GM10266 (cell line): ENCODE results near the gene LRRC15.
A peak's percentile ranks its signal among the peaks of the same experiment; 100 is the strongest.

Experiments
- DNase-seq: peaks from one replicate; pipeline ENCODE4 v3.0.0; 2012; ENCODE audit errors: extremely low spot score
- TF ChIP-seq, protein P1 (sequence below): IDR thresholded peaks from 2 replicates; pipeline ENCODE4 v1.5.1; 2012; ENCODE audit warnings: mild to moderate bottlenecking, low read depth; ENCODE audit not compliant: control insufficient read depth, insufficient read depth; ENCODE audit errors: missing control alignments

Gene LRRC15

DNA sequence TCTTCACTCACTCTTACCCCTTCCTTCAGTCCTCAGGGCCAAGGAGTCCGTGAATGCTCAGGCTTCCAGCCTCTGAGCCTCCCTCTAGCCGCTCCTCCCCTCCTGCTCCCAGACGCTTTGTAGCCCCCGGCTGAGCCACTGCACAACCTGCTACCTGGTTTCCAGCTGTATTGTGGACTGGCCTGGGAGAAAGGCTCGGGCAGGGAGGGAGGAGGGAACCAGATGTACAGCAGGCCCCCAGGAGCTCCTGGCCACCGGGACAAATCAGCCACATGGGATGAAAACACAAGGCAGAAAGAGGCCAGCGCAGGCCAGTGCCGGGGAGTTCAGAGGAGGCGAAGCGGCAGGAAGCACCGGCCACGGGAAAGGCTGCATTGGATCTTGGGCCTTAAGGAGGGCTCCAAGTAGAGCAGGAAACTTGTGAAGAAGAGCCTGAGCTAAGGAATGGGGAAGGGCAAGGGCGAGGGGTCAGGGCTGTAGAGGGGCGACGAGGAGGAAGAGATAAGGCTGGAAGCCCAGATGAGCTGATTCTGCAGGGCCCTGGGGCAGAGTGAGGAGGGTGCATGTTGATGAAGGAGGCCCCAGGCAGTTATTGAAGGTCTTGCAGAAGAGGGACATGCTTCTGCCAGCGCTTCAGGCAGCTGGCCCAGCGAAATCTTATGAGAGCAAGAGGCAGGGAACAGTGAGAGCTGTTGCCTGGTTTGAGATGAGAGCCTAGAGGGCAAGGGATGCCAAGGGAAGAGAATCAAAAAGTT is 32.8 kb downstream of the LRRC15 start:
- TF ChIP-seq, protein P1, sequence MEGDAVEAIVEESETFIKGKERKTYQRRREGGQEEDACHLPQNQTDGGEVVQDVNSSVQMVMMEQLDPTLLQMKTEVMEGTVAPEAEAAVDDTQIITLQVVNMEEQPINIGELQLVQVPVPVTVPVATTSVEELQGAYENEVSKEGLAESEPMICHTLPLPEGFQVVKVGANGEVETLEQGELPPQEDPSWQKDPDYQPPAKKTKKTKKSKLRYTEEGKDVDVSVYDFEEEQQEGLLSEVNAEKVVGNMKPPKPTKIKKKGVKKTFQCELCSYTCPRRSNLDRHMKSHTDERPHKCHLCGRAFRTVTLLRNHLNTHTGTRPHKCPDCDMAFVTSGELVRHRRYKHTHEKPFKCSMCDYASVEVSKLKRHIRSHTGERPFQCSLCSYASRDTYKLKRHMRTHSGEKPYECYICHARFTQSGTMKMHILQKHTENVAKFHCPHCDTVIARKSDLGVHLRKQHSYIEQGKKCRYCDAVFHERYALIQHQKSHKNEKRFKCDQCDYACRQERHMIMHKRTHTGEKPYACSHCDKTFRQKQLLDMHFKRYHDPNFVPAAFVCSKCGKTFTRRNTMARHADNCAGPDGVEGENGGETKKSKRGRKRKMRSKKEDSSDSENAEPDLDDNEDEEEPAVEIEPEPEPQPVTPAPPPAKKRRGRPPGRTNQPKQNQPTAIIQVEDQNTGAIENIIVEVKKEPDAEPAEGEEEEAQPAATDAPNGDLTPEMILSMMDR: no peak
- DNase-seq: no peak

DNA sequence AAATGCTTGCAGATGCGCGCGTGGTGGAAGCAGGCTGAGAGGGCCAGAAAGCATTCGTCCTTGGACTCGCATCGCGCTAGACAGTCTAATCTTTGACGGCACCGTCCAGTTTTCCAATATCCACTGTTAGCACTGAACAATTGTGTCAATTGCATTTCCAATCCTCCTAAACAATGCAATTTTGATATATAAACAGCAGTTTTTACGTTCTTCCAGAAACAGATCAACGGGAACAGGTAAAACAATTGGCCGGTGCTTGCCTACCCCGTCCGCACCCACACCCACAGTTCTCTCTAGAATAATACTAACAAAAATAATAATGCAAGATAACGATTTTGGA is 35.6 kb downstream of the LRRC15 start:
- no peak for DNase-seq
- TF ChIP-seq, protein P1: no peak

DNA sequence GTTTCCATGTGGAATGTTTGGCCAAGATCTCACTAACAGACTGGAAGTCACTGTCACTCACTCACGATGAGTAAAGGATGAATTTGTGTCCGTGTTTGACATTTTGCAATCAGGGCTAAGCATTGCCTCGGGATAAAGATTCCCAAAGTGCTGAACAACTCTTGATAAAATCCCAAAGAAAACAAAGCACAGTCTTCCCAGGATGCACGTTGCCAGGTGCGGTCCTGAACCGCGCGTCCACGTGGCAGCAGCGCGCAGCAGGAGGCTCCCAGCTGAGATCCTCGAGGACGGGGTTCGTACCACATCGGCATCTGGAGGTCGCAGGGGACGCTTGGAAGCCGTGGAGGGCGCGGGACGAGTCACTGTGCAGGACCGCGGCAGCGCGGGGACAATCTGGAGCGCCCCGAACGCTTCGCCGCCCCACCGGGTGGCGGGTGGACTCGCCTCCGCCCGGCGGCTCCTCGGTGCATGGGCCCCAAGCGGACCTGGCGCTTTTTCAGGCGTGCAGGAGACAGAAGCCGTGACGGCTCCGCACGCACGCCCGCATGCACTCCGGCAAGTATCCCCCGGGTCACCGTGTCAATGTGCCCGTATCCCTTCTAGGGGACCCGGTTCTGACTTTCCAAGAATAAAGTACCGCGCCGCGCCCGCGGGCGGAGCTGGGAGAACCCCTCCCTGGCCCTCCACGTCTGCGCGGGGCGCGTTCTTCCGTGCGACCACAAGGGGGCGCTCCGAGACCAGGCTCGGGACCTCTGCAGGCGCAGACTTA is 36.1 kb downstream of the LRRC15 start:
- TF ChIP-seq, protein P1: peak; percentile 100
- DNase-seq: peak; percentile 91

DNA sequence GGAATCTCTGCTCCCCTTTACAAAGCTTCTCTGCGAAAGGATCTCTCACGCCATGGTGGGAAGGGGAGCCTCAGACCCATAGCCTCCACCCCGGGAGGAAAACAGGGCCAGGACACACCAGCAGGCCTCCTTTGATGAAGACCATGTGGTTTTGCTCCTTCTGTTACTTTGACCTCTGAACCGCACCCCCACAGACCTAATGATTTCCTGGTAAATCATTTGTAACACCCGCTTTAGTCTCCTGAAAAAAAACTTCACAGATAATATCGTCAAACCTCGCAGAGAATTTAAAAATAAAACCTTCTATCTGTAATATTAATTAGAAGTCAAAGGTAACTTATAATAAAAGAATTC is 36.7 kb downstream of the LRRC15 start:
- no peak for DNase-seq
- TF ChIP-seq, protein P1: no peak

DNA sequence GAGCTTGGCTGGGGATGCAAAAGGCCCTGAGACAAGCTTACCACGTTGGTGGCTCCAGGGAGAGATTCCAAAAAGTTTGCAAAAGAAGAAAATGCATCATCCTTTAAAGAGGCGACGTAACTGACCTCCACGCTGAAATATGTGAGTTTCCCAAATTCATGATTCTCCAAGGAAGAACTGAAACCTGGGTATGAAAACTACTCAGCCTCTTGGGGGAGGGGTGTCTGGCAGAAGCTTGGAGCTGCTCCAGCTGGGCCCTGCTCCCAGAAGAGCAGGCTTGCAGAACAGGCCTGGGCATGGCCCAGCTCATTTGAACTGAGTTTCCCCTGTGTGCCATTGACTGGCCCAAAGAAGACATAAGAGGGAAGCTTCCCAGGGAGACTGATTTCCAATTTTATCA is 39.0 kb downstream of the LRRC15 start:
- DNase-seq: no peak
- TF ChIP-seq, protein P1: no peak

DNA sequence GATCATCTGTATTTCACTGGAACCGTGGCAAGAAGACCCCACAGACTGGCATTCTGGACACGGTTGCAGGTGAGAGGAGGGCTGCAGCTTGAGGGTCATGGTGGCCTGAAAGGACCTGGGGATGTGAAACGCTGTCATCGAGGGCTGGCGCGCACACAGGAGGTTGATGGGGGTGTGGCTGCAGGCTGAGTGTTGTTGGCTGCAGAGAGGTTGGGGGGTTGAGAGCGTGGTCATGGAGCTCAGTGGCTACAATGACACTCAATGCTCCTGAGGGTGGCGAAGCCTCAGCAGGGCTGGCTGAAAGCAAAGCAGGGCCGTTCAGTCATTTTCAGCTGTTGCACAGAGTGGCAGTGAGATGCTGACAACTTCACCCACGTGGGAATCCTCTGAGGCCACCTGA is 39.4 kb downstream of the LRRC15 start:
- TF ChIP-seq, protein P1: no peak
- no peak for DNase-seq

DNA sequence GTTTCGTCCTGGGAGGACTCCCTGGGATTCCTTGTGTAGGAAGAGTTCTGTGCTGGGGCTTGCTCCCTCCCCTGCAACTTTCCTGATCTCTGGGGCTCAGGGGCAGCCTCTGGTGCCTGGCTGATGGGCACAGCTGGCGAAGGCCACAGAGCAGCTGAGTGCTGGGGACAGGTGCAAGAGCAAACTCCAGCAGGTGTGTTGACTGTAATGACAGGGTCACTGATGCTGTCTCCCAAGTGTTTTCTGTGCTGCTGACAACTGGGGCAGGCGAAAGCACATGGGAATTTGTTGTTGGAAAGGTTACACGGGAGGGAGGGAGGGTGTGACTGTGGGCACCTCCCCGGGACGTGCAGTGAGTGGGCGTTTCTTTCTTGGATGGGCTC is 40.0 kb downstream of the LRRC15 start:
- TF ChIP-seq, protein P1: no peak
- no peak for DNase-seq
